Measurements from ENCODE around the gene C11orf97. TPM values are rescaled to one million over a fixed set of nuclear protein-coding genes. Genes with fewer than 3 reads are reported as not detected.
"Not testable (repeated sequence)": the region's sequence is repeated elsewhere in the genome, so short reads cannot be mapped to it uniquely, and the experiment has no call there.

The C11orf97 gene, protein sequence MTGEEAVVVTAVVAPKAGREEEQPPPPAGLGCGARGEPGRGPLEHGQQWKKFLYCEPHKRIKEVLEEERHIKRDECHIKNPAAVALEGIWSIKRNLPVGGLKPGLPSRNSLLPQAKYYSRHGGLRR
- not detected in 2 replicates for total RNA-seq (2014; rRNA removed; shearing (Covaris generic); ENCODE audit: low replicate concordance)

DNA sequence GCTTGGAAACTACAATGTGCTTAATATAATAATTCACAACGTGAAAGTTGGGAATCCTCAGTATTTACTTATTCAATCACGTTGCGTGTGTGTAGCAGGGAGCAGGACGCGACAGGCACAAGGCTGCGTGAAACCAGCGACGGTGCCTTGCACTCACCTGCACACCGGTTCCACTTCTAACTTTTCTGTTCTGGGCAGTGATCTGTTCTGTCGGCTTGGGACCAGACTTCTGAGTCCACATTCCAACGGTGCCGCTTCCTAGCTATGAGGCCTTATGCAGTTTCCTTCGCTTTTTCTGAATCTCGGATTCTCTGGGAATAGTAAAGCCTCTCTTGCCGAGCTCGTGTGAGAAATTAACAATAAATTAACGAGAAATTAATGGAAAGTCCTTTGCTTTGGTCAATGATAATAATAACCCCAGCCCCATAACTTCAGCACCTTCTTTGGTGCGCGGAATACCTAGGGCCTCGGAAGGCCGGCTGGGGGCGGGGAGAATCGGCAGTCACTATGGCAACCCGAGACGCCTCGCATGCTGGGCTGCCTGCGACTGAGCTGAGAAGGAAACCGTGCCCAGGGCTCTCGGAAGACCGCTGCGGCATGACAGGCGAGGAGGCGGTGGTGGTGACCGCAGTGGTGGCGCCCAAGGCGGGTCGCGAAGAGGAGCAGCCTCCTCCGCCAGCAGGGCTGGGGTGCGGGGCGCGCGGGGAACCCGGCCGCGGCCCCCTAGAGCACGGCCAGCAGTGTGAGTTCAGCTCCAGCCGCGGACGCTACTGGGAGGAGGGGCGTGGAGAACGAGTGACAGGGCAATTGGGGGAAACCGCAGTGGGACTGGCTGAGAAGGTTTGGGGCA is at the start of gene C11orf97:
Gene C11orf97 (plus strand): TSS at position 530 of the 850 bp plus-strand sequence. CDS start 68 bp downstream, at position 598.
- peak; percentile 45 for DNase-seq (ENCODE audit: low read depth)
- in situ Hi-C loops (cut with HindIII; ENCODE audit: low pct_unique_long_range_greater_than_20kb, low sequenced_read_pairs): no loop called here

GRCh38 chr11:94469416-94469815 is 42.8 kb upstream of the C11orf97 start:
- in situ Hi-C loops (cut with HindIII; ENCODE audit: low pct_unique_long_range_greater_than_20kb, low sequenced_read_pairs): no loop called here

GRCh38 chr11:94472916-94473799 is 39.1 kb upstream of the C11orf97 start:
- DNase-seq (ENCODE audit: low read depth): no peak
- in situ Hi-C loops (cut with HindIII; ENCODE audit: low pct_unique_long_range_greater_than_20kb, low sequenced_read_pairs): no loop called here

More at GRCh38 chr11:94469416-94469815, 42.8 kb upstream of the C11orf97 start:
- no peak for DNase-seq (ENCODE audit: low read depth)

- in situ Hi-C loops (cut with HindIII; ENCODE audit: low pct_unique_long_range_greater_than_20kb, low sequenced_read_pairs): no loop called here
- no peak for DNase-seq (ENCODE audit: low read depth)
Measured at GRCh38 chr11:94477624-94478023, 34.6 kb upstream of the C11orf97 start.

- in situ Hi-C loops (cut with HindIII; ENCODE audit: low pct_unique_long_range_greater_than_20kb, low sequenced_read_pairs): no loop called here
- no peak for DNase-seq (ENCODE audit: low read depth)
Measured at GRCh38 chr11:94481342-94481741, 30.9 kb upstream of the C11orf97 start.

GRCh38 chr11:94486068-94486467 is 26.2 kb upstream of the C11orf97 start:
- DNase-seq (ENCODE audit: low read depth): no peak
- in situ Hi-C loops (cut with HindIII; ENCODE audit: low pct_unique_long_range_greater_than_20kb, low sequenced_read_pairs): no loop called here

GRCh38 chr11:94493281-94494125 is 18.8 kb upstream of the C11orf97 start, which contains the start of the genes ANKRD49 and MRE11:
ANKRD49 (plus strand) TSS chr11:94493984; CDS start chr11:94496694, 2,710 bp downstream.
MRE11 (minus strand) TSS chr11:94493844; CDS start chr11:94492801, 1,043 bp downstream.
- DNase-seq (ENCODE audit: low read depth): peak; percentile 92

DNA sequence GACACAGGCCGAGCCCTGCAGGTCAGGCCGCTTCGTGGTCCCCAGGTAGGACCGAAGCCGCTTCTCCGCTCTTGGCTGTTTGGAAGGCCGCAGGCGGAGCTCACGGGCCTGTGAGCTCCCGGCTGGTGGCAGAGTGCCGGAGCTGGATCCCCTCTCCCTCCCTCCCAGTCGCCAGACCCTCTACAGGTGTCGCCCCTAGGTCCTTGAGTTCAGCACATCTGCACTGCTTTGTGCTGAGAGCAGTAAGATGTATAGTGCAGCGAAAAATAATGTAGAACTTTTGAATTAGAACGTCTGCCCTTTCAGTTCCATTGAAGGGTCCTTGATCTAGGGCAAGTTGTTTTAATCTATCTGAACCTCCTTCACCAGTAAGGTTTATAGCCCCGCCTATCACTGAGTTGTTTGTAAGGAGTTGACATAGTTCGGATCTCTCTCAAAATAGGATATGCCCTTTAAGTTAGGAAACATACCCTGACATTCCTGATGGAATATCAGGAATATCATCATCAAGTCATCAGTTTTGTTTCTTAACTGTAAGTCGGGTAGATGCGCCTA is 18.1 kb upstream of the C11orf97 start:
- no peak for DNase-seq (ENCODE audit: low read depth)
- in situ Hi-C loops (cut with HindIII; ENCODE audit: low pct_unique_long_range_greater_than_20kb, low sequenced_read_pairs): no loop called here

More at GRCh38 chr11:94493281-94494125, 18.8 kb upstream of the C11orf97 start, which contains the start of the genes ANKRD49 and MRE11:
- in situ Hi-C loops (cut with HindIII; ENCODE audit: low pct_unique_long_range_greater_than_20kb, low sequenced_read_pairs): no loop called here

GRCh38 chr11:94500181-94500580 is 12.1 kb upstream of the C11orf97 start:
- DNase-seq (ENCODE audit: low read depth): no peak
- in situ Hi-C loops (cut with HindIII; ENCODE audit: low pct_unique_long_range_greater_than_20kb, low sequenced_read_pairs): no loop called here

DNA sequence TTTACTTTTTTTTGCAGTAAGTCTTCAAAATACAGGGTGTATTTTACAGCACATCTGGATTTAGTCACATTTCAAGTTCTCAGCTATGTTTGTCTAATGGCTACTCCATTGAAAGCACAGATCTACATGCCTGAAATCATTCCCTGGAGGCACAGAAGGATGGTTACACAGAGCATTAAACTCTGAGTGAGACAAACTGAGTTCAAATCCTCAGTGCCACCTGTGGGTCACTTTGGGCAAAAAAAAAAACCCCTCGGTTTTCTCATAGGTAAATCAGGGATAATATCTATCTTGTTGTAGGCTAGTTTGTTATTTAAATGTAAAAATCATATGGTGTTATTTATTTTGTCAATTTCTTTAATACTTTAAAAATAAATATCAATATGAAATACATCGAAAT is 10.7 kb upstream of the C11orf97 start:
- DNase-seq (ENCODE audit: low read depth): no peak
- in situ Hi-C loops (cut with HindIII; ENCODE audit: low pct_unique_long_range_greater_than_20kb, low sequenced_read_pairs): no loop called here

- in situ Hi-C loops (cut with HindIII; ENCODE audit: low pct_unique_long_range_greater_than_20kb, low sequenced_read_pairs): no loop called here
- DNase-seq (ENCODE audit: low read depth): peak; percentile 14
Measured at GRCh38 chr11:94504689-94505293, 7.5 kb upstream of the C11orf97 start.

DNA sequence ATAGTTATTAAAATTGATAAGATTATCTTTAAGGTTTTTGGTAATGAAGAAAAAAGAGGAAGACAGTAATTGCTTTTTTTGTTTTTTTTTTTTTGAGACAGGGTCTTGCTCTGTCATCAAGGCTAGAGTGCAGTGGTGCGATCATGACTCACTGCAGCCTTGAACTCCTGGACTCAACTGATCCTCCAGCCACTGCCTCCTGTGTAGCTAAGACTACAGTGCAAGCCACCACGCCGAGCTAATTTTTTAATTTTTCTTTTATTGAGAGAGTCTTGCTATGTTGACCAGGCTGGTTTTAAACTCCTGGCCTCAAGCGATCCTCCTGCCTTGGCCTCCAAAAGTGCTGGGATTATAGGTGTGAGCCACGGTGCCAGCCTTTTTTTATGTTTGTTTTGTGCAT is 5.7 kb upstream of the C11orf97 start:
- in situ Hi-C loops (cut with HindIII; ENCODE audit: low pct_unique_long_range_greater_than_20kb, low sequenced_read_pairs); DNase-seq (ENCODE audit: low read depth): not testable (repeated sequence)

DNA sequence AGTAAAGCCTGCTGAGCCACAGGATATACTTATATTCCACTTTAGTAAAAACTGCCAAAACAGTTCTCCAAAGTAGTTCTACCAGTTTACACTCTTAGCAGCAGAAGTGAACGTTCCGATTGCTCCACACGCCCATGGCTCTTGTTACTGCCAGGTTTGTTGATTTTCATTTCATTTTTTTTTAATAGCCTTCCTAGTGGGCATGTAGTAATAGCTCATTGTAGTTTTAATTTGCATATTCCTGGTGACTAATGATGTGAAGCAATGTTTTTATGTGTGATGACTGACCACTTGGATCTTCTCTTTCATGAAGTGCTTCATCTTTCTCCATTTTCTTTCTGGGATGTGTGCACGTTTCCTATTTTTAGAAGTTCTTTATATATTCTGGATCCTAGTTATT is 4.8 kb upstream of the C11orf97 start:
- no peak for DNase-seq (ENCODE audit: low read depth)
- in situ Hi-C loops (cut with HindIII; ENCODE audit: low pct_unique_long_range_greater_than_20kb, low sequenced_read_pairs): no loop called here

DNA sequence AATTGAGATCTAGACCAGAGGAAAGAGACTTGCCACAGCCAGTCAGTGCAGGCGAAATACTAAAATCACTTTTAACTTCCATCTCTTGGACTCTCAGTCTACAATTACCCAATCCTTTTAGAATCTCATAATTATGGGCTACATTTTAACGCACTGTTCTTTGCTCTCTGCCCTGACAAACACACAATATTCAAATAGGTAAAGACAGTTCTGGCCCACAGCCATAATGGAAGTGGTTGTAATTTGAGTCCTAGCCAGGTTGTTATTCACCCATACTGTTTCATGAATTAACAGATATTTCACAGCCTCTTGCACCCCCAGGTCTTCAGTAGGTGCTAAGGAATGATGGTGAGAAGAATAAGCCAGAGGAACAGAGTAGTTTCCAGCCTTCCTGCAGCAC is 830 bp downstream of the C11orf97 start:
- no peak for DNase-seq (ENCODE audit: low read depth)

DNA sequence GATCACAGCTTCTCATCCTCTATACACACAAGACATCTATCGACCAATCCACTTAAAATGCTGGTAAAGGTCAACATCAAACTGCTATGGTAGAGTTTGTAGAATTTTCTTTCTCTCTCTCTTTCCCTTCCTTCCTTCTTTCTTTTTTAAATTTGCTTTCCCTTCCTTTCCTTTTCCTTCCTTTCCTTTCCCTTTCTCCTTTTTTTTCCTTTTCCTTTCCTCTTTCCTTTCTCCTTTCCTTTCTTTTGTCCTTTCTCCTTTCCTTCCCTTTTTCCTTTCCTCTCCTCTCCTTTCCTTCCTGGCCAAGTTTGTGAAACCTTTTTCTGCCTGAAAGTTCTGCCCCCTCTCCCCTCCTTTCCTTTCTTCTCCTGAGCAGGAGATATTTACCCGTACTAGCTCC is 3.1 kb downstream of the C11orf97 start:
- in situ Hi-C loops (cut with HindIII; ENCODE audit: low pct_unique_long_range_greater_than_20kb, low sequenced_read_pairs): no loop called here
- DNase-seq (ENCODE audit: low read depth): no peak

More for the DNA sequence above, 830 bp downstream of the C11orf97 start:
- in situ Hi-C loops (cut with HindIII; ENCODE audit: low pct_unique_long_range_greater_than_20kb, low sequenced_read_pairs): no loop called here

DNA sequence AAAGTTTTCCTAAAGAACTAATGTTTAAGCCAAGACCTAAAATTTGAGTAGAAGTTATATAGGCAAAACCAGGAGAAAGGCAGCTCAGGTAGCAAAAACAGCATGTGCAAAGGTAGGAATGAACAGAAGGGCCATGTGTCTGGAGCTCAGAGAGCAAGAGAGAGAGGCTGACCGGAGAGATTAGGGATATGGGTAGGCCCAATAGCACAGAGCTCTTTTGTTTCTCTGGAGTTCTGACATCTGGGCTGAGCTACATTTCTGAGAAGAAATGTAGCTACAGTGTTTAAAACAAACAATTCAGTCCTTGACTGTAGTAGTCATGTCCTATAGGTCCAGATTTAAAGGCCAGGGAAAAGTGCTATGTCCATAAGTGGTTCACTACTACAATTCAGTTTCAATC is 4.5 kb downstream of the C11orf97 start:
- no peak for DNase-seq (ENCODE audit: low read depth)
- in situ Hi-C loops (cut with HindIII; ENCODE audit: low pct_unique_long_range_greater_than_20kb, low sequenced_read_pairs): no loop called here

DNA sequence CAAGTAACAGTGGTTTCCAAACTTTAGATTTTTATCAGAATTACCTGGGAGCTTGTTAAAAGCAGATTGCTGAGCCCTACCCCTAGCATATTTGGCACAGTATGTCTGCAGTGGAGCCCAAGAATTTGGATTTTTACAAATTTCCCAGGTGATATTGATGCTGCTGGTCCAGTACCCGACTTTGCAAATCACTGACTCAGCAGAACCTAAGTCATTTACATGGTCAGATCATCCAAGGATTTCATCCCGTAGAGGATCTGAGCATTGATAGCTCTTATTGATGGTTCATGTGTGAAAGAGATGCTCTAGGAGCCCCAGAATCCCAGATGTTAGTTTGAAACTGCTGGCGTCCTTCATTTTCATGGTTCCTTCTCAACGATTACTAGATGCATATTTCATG is 6.0 kb downstream of the C11orf97 start:
- in situ Hi-C loops (cut with HindIII; ENCODE audit: low pct_unique_long_range_greater_than_20kb, low sequenced_read_pairs): no loop called here
- no peak for DNase-seq (ENCODE audit: low read depth)
